HG02970 (cell line): ENCODE results near the gene TYW1B.
"Not testable (repeated sequence)": the region's sequence is repeated elsewhere in the genome, so short reads cannot be mapped to it uniquely, and the experiment has no call there.

Experiments used
- ATAC-seq: cut with Tn5 transposase; IDR thresholded peaks from one replicate; pipeline ENCODE4 v1.9.1; 2021; ENCODE audit warnings: mild to moderate bottlenecking, moderate library complexity, moderate number of reproducible peaks; ENCODE audit not compliant: unreplicated experiment, low FRiP score

Gene TYW1B

GRCh38 chr7:72766994-72767393 lies 61.0 kb downstream of the TYW1B start:
- ATAC-seq = not testable (repeated sequence)

- no peak for ATAC-seq
Measured at GRCh38 chr7:72760602-72761001, 67.4 kb downstream of the TYW1B start.

GRCh38 chr7:72754312-72754711 lies 73.7 kb downstream of the TYW1B start:
- no peak for ATAC-seq

GRCh38 chr7:72753781-72754180 lies 74.2 kb downstream of the TYW1B start:
- ATAC-seq = no peak

- not testable (repeated sequence) for ATAC-seq
Measured at GRCh38 chr7:72753229-72753628, 74.8 kb downstream of the TYW1B start.

- ATAC-seq = no peak
Measured at GRCh38 chr7:72751978-72752377, 76.0 kb downstream of the TYW1B start.

GRCh38 chr7:72751378-72751777 lies 76.6 kb downstream of the TYW1B start:
- ATAC-seq = no peak

- ATAC-seq = not testable (repeated sequence)
Measured at GRCh38 chr7:72748649-72749048, 79.4 kb downstream of the TYW1B start.

- not testable (repeated sequence) for ATAC-seq
Measured at GRCh38 chr7:72744244-72744926, 83.6 kb downstream of the TYW1B start.

GRCh38 chr7:72743801-72744200 lies 84.2 kb downstream of the TYW1B start:
- ATAC-seq = not testable (repeated sequence)

- ATAC-seq = not testable (repeated sequence)
Measured at GRCh38 chr7:72739716-72740115, 88.3 kb downstream of the TYW1B start.

GRCh38 chr7:72735855-72736254 lies 92.1 kb downstream of the TYW1B start:
- ATAC-seq = not testable (repeated sequence)

GRCh38 chr7:72730815-72731214 lies 97.2 kb downstream of the TYW1B start:
- not testable (repeated sequence) for ATAC-seq

- not testable (repeated sequence) for ATAC-seq
Measured at GRCh38 chr7:72730384-72730783, 97.6 kb downstream of the TYW1B start.

GRCh38 chr7:72729130-72729529 lies 98.9 kb downstream of the TYW1B start:
- not testable (repeated sequence) for ATAC-seq

GRCh38 chr7:72722694-72723093 lies 105.3 kb downstream of the TYW1B start:
- ATAC-seq = not testable (repeated sequence)

- not testable (repeated sequence) for ATAC-seq
Measured at GRCh38 chr7:72720890-72721289, 107.1 kb downstream of the TYW1B start.

- not testable (repeated sequence) for ATAC-seq
Measured at GRCh38 chr7:72717252-72717774, 110.7 kb downstream of the TYW1B start.

- not testable (repeated sequence) for ATAC-seq
Measured at GRCh38 chr7:72711927-72712326, 116.1 kb downstream of the TYW1B start.

- ATAC-seq = no peak
Measured at GRCh38 chr7:72710983-72711382, 117.0 kb downstream of the TYW1B start.

- ATAC-seq = no peak
Measured at GRCh38 chr7:72709909-72710308, 118.1 kb downstream of the TYW1B start.

- ATAC-seq = not testable (repeated sequence)
Measured at GRCh38 chr7:72708371-72709050, 119.5 kb downstream of the TYW1B start.
